ENCODE data around the gene TBX5.

TBX5 gene

GRCh38 chr12:114347861-114348260 is 58.1 kb downstream of the TBX5 start:
- Mint-ChIP-seq H3K27ac (no peak overlapping the region), H3K27me3 (peaks cover 5% of the 10 kb centered on the region), H3K9me3 (peaks cover 3% of the 10 kb centered on the region), H3K4me3 (no peak overlapping the region), H3K36me3 (no peaks in the 10 kb centered on the region), H3K4me1 (no peaks in the 10 kb centered on the region)
- DNase-seq (ENCODE audit: low spot score in 2 of 2) (no peak), ATAC-seq (ENCODE audit: low read depth) (no peak)

- no peaks in the 10 kb centered on the region for H3K36me3 Mint-ChIP-seq
- ATAC-seq (ENCODE audit: low read depth) (no peak), DNase-seq (ENCODE audit: low spot score in 2 of 2) (no peak)
- H3K27me3 Mint-ChIP-seq = peaks cover 5% of the 10 kb centered on the region
- no peaks in the 10 kb centered on the region for H3K4me1 Mint-ChIP-seq
- H3K27ac Mint-ChIP-seq = no peak overlapping the region
- peaks cover 1% of the 10 kb centered on the region for H3K9me3 Mint-ChIP-seq
- H3K4me3 Mint-ChIP-seq = no peak overlapping the region
These were observed 61.1 kb downstream of the TBX5 start for GRCh38 chr12:114344831-114345230.

- H3K27ac Mint-ChIP-seq = no peak overlapping the region
- H3K4me3 Mint-ChIP-seq = no peak overlapping the region
- ATAC-seq (ENCODE audit: low read depth) (no peak), DNase-seq (ENCODE audit: low spot score in 2 of 2) (no peak)
- no peaks in the 10 kb centered on the region for H3K4me1 Mint-ChIP-seq
- H3K9me3 Mint-ChIP-seq = peaks cover 1% of the 10 kb centered on the region
- peaks cover 5% of the 10 kb centered on the region for H3K27me3 Mint-ChIP-seq
- H3K36me3 Mint-ChIP-seq = no peaks in the 10 kb centered on the region
These were observed 61.7 kb downstream of the TBX5 start for GRCh38 chr12:114344303-114344663.

- DNase-seq (ENCODE audit: low spot score in 2 of 2) = no peak
- Mint-ChIP-seq H3K27me3 (peaks cover 5% of the 10 kb centered on the region), H3K36me3 (no peaks in the 10 kb centered on the region), H3K4me1 (no peaks in the 10 kb centered on the region), H3K9me3 (peaks cover 1% of the 10 kb centered on the region), H3K4me3 (no peak overlapping the region), H3K27ac (no peak overlapping the region)
- no peak for ATAC-seq (ENCODE audit: low read depth)
These were observed 62.2 kb downstream of the TBX5 start for GRCh38 chr12:114343585-114344302.

- no peak overlapping the region for H3K4me3 Mint-ChIP-seq
These were observed 63.3 kb downstream of the TBX5 start for GRCh38 chr12:114342656-114343055.

GRCh38 chr12:114341635-114342034 is 64.3 kb downstream of the TBX5 start:
- ATAC-seq (ENCODE audit: low read depth) (no peak), DNase-seq (ENCODE audit: low spot score in 2 of 2) (no peak)
- Mint-ChIP-seq H3K27ac (no peak overlapping the region), H3K4me3 (no peak overlapping the region), H3K36me3 (no peaks in the 10 kb centered on the region), H3K27me3 (peaks cover 5% of the 10 kb centered on the region), H3K4me1 (no peaks in the 10 kb centered on the region), H3K9me3 (peaks cover 1% of the 10 kb centered on the region)

More at GRCh38 chr12:114342656-114343055, 63.3 kb downstream of the TBX5 start:
- Mint-ChIP-seq H3K36me3 (no peaks in the 10 kb centered on the region), H3K27ac (no peak overlapping the region), H3K27me3 (peaks cover 5% of the 10 kb centered on the region), H3K9me3 (peaks cover 1% of the 10 kb centered on the region), H3K4me1 (no peaks in the 10 kb centered on the region)
- ATAC-seq (ENCODE audit: low read depth) (no peak), DNase-seq (ENCODE audit: low spot score in 2 of 2) (no peak)

- Mint-ChIP-seq H3K27ac (no peak overlapping the region), H3K36me3 (no peaks in the 10 kb centered on the region), H3K4me1 (no peaks in the 10 kb centered on the region), H3K4me3 (no peak overlapping the region), H3K27me3 (peaks cover 6% of the 10 kb centered on the region), H3K9me3 (peaks cover 1% of the 10 kb centered on the region)
- no peak for DNase-seq (ENCODE audit: low spot score in 2 of 2)
- no peak for ATAC-seq (ENCODE audit: low read depth)
These were observed 65.7 kb downstream of the TBX5 start for GRCh38 chr12:114340231-114340630.

GRCh38 chr12:114339626-114340025 is 66.3 kb downstream of the TBX5 start:
- DNase-seq (ENCODE audit: low spot score in 2 of 2) = no peak
- H3K27me3 Mint-ChIP-seq = peaks cover 4% of the 10 kb centered on the region

GRCh38 chr12:114335607-114336006 is 70.3 kb downstream of the TBX5 start:
- Mint-ChIP-seq H3K9me3 (peaks cover 7% of the 10 kb centered on the region), H3K36me3 (no peaks in the 10 kb centered on the region), H3K4me3 (no peak overlapping the region), H3K4me1 (no peaks in the 10 kb centered on the region), H3K27me3 (peaks cover 5% of the 10 kb centered on the region), H3K27ac (no peak overlapping the region)
- no peak for ATAC-seq (ENCODE audit: low read depth)
- DNase-seq (ENCODE audit: low spot score in 2 of 2) = no peak

More at GRCh38 chr12:114339626-114340025, 66.3 kb downstream of the TBX5 start:
- Mint-ChIP-seq H3K4me1 (no peaks in the 10 kb centered on the region), H3K27ac (no peak overlapping the region), H3K4me3 (no peak overlapping the region), H3K9me3 (no peaks in the 10 kb centered on the region), H3K36me3 (no peaks in the 10 kb centered on the region)
- ATAC-seq (ENCODE audit: low read depth) = no peak

GRCh38 chr12:114334395-114334794 is 71.5 kb downstream of the TBX5 start:
- H3K27ac Mint-ChIP-seq = no peak overlapping the region
- H3K27me3 Mint-ChIP-seq = peaks cover 5% of the 10 kb centered on the region

GRCh38 chr12:114328292-114328691 is 77.7 kb downstream of the TBX5 start:
- Mint-ChIP-seq H3K27ac (no peak overlapping the region), H3K36me3 (no peaks in the 10 kb centered on the region), H3K27me3 (peaks cover 3% of the 10 kb centered on the region), H3K9me3 (peaks cover 13% of the 10 kb centered on the region), H3K4me3 (no peak overlapping the region), H3K4me1 (no peaks in the 10 kb centered on the region)
- DNase-seq (ENCODE audit: low spot score in 2 of 2) = no peak
- ATAC-seq (ENCODE audit: low read depth) = no peak

More at GRCh38 chr12:114334395-114334794, 71.5 kb downstream of the TBX5 start:
- no peak for ATAC-seq (ENCODE audit: low read depth)
- Mint-ChIP-seq H3K4me3 (no peak overlapping the region), H3K9me3 (peaks cover 12% of the 10 kb centered on the region), H3K4me1 (no peaks in the 10 kb centered on the region), H3K36me3 (no peaks in the 10 kb centered on the region)
- no peak for DNase-seq (ENCODE audit: low spot score in 2 of 2)

- Mint-ChIP-seq H3K27ac (no peak overlapping the region), H3K9me3 (peaks cover 13% of the 10 kb centered on the region), H3K36me3 (no peaks in the 10 kb centered on the region), H3K4me1 (no peaks in the 10 kb centered on the region), H3K4me3 (no peak overlapping the region), H3K27me3 (peaks cover 3% of the 10 kb centered on the region)
- DNase-seq (ENCODE audit: low spot score in 2 of 2) (no peak), ATAC-seq (ENCODE audit: low read depth) (no peak)
These were observed 78.2 kb downstream of the TBX5 start for GRCh38 chr12:114327765-114328164.

GRCh38 chr12:114321524-114321923 is 84.4 kb downstream of the TBX5 start:
- no peak overlapping the region for H3K27ac Mint-ChIP-seq
- H3K4me3 Mint-ChIP-seq = no peak overlapping the region
- no peaks in the 10 kb centered on the region for H3K36me3 Mint-ChIP-seq
- peaks cover 1% of the 10 kb centered on the region for H3K27me3 Mint-ChIP-seq
- H3K9me3 Mint-ChIP-seq = peaks cover 3% of the 10 kb centered on the region
- no peaks in the 10 kb centered on the region for H3K4me1 Mint-ChIP-seq
- ATAC-seq (ENCODE audit: low read depth) = no peak
- no peak for DNase-seq (ENCODE audit: low spot score in 2 of 2)

GRCh38 chr12:114320968-114321367 is 85.0 kb downstream of the TBX5 start:
- Mint-ChIP-seq H3K4me3 (no peak overlapping the region), H3K36me3 (no peaks in the 10 kb centered on the region), H3K27ac (no peak overlapping the region), H3K4me1 (no peaks in the 10 kb centered on the region), H3K9me3 (peaks cover 3% of the 10 kb centered on the region), H3K27me3 (peaks cover 1% of the 10 kb centered on the region)
- no peak for DNase-seq (ENCODE audit: low spot score in 2 of 2)
- ATAC-seq (ENCODE audit: low read depth) = no peak

GRCh38 chr12:114320101-114320500 is 85.8 kb downstream of the TBX5 start:
- Mint-ChIP-seq H3K4me1 (no peaks in the 10 kb centered on the region), H3K4me3 (no peak overlapping the region), H3K27ac (no peak overlapping the region), H3K9me3 (peaks cover 3% of the 10 kb centered on the region), H3K36me3 (no peaks in the 10 kb centered on the region), H3K27me3 (peaks cover 1% of the 10 kb centered on the region)
- ATAC-seq (ENCODE audit: low read depth) = no peak
- no peak for DNase-seq (ENCODE audit: low spot score in 2 of 2)
